ENCODE measurements around the gene OGT.

DNA sequence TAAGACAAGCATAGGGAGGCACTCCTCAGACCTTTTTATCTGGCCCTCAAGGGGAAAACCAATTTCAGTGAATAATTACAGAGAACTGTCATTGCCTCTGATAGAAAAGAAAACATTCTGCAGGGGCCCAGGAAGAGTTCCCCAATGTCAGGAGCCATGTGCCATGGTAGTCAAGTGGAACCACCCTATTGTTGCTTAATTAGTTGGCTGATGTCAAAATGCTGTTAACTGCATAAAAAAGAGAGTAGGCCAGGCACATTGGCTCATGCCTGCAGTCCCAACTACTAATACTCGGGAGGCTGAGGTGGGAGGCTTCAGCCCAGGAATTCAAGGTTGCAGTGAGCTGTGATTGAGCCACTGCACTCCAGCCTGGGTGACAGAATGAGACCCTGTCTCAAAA, 28.6 kb upstream of the OGT start:
- TF ChIP-seq EZH2phosphoT487 (IDR thresholded peaks at IDR 0.05; ENCODE audit: borderline replicate concordance, low read length) = no peak
- TF ChIP-seq, protein P1, sequence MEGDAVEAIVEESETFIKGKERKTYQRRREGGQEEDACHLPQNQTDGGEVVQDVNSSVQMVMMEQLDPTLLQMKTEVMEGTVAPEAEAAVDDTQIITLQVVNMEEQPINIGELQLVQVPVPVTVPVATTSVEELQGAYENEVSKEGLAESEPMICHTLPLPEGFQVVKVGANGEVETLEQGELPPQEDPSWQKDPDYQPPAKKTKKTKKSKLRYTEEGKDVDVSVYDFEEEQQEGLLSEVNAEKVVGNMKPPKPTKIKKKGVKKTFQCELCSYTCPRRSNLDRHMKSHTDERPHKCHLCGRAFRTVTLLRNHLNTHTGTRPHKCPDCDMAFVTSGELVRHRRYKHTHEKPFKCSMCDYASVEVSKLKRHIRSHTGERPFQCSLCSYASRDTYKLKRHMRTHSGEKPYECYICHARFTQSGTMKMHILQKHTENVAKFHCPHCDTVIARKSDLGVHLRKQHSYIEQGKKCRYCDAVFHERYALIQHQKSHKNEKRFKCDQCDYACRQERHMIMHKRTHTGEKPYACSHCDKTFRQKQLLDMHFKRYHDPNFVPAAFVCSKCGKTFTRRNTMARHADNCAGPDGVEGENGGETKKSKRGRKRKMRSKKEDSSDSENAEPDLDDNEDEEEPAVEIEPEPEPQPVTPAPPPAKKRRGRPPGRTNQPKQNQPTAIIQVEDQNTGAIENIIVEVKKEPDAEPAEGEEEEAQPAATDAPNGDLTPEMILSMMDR (IDR thresholded peaks at IDR 0.05; ENCODE audit: low read depth, low read length, poor library complexity, severe bottlenecking) = no peak

Measured in DOHH2 (cell line).